ENCODE measurements around the gene NOX3.

DNA sequence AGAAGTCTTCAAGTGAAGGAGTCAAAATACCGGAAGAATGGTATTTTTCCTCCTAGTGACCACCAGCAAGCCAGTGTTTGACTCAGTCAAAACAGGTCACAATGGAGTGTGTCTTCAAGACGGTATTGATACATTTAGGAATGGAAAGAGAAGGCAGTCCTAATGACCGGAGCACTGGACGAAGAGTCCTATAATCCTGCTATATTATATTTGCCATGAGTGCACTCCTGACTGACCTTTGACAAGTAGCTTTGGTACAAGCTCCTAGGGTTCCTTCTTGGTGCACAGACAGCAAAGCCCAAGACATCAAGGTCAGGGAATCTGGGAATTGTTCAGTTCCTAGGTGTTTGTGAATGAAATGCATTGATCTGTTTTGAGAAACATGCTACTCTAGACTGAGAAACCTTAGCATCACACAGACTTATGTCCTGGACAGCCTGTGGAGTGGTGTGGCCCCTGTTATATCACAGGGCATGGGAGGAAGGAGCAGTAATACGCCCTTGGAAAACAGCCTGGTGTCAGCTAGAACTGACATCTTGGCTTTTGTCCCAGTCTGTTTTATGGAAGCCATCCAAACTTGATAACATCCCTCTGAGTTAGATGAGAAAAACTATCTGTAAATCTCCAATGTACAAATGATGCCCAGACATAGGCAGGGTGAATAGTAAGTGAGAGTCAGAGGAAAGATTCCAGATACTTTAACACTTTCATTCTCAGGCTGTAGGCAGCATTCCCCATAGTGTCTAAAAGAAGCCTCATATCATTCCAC is 18.5 kb downstream of the NOX3 start:
- TF ChIP-seq EZH2phosphoT487 (IDR thresholded peaks at IDR 0.05; ENCODE audit: borderline replicate concordance), result no peak
- TF ChIP-seq, protein P1, sequence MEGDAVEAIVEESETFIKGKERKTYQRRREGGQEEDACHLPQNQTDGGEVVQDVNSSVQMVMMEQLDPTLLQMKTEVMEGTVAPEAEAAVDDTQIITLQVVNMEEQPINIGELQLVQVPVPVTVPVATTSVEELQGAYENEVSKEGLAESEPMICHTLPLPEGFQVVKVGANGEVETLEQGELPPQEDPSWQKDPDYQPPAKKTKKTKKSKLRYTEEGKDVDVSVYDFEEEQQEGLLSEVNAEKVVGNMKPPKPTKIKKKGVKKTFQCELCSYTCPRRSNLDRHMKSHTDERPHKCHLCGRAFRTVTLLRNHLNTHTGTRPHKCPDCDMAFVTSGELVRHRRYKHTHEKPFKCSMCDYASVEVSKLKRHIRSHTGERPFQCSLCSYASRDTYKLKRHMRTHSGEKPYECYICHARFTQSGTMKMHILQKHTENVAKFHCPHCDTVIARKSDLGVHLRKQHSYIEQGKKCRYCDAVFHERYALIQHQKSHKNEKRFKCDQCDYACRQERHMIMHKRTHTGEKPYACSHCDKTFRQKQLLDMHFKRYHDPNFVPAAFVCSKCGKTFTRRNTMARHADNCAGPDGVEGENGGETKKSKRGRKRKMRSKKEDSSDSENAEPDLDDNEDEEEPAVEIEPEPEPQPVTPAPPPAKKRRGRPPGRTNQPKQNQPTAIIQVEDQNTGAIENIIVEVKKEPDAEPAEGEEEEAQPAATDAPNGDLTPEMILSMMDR (conservative IDR thresholded peaks at IDR 0.05; ENCODE audit: low read length), result no peak
